K562 (cell line): ENCODE data around the gene E2F1. TPM values are rescaled to one million over a fixed set of nuclear protein-coding genes. Genes with fewer than 3 reads are reported as not detected.

Experiments
- ATAC-seq: fragments of 200-7000 bp; cut with Tn5 transposase; 3 replicates; pipeline ENCODE4 v1.9.1; 2020; ENCODE audit warnings: moderate library complexity
- BruUV-seq: library from RNA; stranded (reverse); fragments of 400-500 nt; replicated peaks from 2 replicates; lab custom pipeline; 2021; lab: Mats Ljungman, UMichigan
- CTCF ChIA-PET: fragments of 300-600 bp; formaldehyde crosslinking; extraction: SDS; loops from one replicate; lab custom pipeline; 2021; ENCODE audit warnings: low intra/inter-chr PET ratio; lab: Yijun Ruan, JAX
- POLR2A ChIA-PET: fragments of 300-600, 350-650 bp; sonication (Branson Sonifier 250); formaldehyde crosslinking; extraction: SDS; loops from one replicate; lab custom pipeline; 2021; ENCODE audit warnings: antibody characterized with exemption, inconsistent platforms; lab: Yijun Ruan, JAX
- DNase-seq, 4 experiments: peaks; one replicate each; pipeline versions ENCODE4 v3.0.0 to v3.0.0-alpha.2; 2011 to 2018; ENCODE audit warnings: low spot score in 3 of 4, mixed read lengths in 3 of 4; ENCODE audit errors: extremely low read depth in 1 of 4
- FAIRE-seq: peaks from 2 replicates; lab custom pipeline; 2011; peaks lifted over from hg19 to GRCh38; lab: Jason Lieb, UNC
- H2AFZ ChIP-seq: 2 replicates; pipeline ENCODE4 v1.6.0; 2011; ENCODE audit warnings: low read depth, low read length, control low read depth, inconsistent platforms
- H3K27ac ChIP-seq: fragments of 200-600 bp; 3 replicates; pipeline ENCODE4 v1.8.0; 2011; ENCODE audit warnings: low read depth, mild to moderate bottlenecking, control low read depth, inconsistent platforms, low read length, moderate library complexity, mixed read lengths; ENCODE audit errors: extremely low read depth
- H3K27me3 ChIP-seq, 2 experiments: fragments of 300-600 bp in 1 of 2; 2 replicates in 1 of 2; 3 replicates in 1 of 2; pipeline versions ENCODE4 v1.6.0 to v1.8.0; 2011; ENCODE audit warnings: inconsistent platforms in 2 of 2, low read length in 2 of 2, mild to moderate bottlenecking in 1 of 2, mixed read lengths in 1 of 2, moderate library complexity in 1 of 2; ENCODE audit not compliant: control insufficient read depth in 2 of 2, insufficient read depth in 2 of 2
- H3K36me3 ChIP-seq: fragments of 300-600 bp; 3 replicates; pipeline ENCODE4 v1.8.0; 2011; ENCODE audit warnings: mild to moderate bottlenecking, low read length, inconsistent platforms; ENCODE audit not compliant: control insufficient read depth, insufficient read depth
- H3K4me1 ChIP-seq, 2 experiments: fragments of 200-600 bp in 1 of 2; replicated peaks in 1 of 2; 2 replicates in 1 of 2; 3 replicates in 1 of 2; pipeline versions ENCODE4 v1.5.1 to v1.8.0; 2011; ENCODE audit warnings: inconsistent platforms in 2 of 2, low read length in 2 of 2, mild to moderate bottlenecking in 1 of 2, mixed read lengths in 1 of 2, moderate library complexity in 1 of 2; ENCODE audit not compliant: control insufficient read depth in 2 of 2, insufficient read depth in 2 of 2
- H3K4me2 ChIP-seq: 2 replicates; pipeline ENCODE4 v1.6.1; 2011; ENCODE audit warnings: low read length, control low read depth, inconsistent platforms, mixed read lengths; ENCODE audit not compliant: insufficient read depth
- H3K4me3 ChIP-seq: fragments of 200-600 bp; sonication (generic), shearing (Covaris generic); 2 replicates; pipeline ENCODE4 v1.5.1; 2016; ENCODE audit warnings: control low read depth, inconsistent platforms
- H3K79me2 ChIP-seq: fragments of 200-600 bp; 3 replicates; pipeline ENCODE4 v1.8.0; 2011; ENCODE audit warnings: low read length, inconsistent platforms; ENCODE audit not compliant: control insufficient read depth, insufficient read depth
- H3K9ac ChIP-seq, 2 experiments: 2 replicates each; pipeline versions ENCODE4 v1.6.0 to v1.6.1; 2011; ENCODE audit warnings: low read depth in 2 of 2, low read length in 2 of 2, control low read depth in 1 of 2, inconsistent platforms in 1 of 2, mild to moderate bottlenecking in 1 of 2, mixed read lengths in 1 of 2; ENCODE audit not compliant: insufficient read depth in 1 of 2
- H3K9me1 ChIP-seq: one replicate; pipeline ENCODE4 v1.6.0; 2011; ENCODE audit warnings: inconsistent platforms, mild to moderate bottlenecking, low read length, moderate library complexity; ENCODE audit not compliant: control insufficient read depth, insufficient read depth
- H3K9me3 ChIP-seq: replicated peaks from 2 replicates; pipeline ENCODE4 v1.5.1; 2011; ENCODE audit warnings: low read depth, low read length, inconsistent platforms; ENCODE audit not compliant: control insufficient read depth, insufficient read depth
- H4K20me1 ChIP-seq: replicated peaks from 2 replicates; pipeline ENCODE4 v1.6.1; 2011; ENCODE audit warnings: low read length, inconsistent platforms, mixed read lengths; ENCODE audit not compliant: control insufficient read depth, insufficient read depth
- CEBPB ChIP-seq: fragments of 450-650 bp; IDR thresholded peaks from 2 replicates; pipeline ENCODE4 v1.6.1; 2016; ENCODE audit warnings: missing genetic modification characterization, missing compliant biosample characterization
- ELF1 ChIP-seq: fragments of 200-800 bp; sonication (Bioruptor generic); IDR thresholded peaks from 2 replicates; pipeline ENCODE4 v1.6.1; 2016; ENCODE audit warnings: missing genetic modification characterization, missing compliant biosample characterization
- ERF ChIP-seq: fragments of 450-650 bp; formaldehyde crosslinking; IDR thresholded peaks from 2 replicates; pipeline ENCODE4 v1.4.0; 2020; ENCODE audit warnings: mild to moderate bottlenecking, mixed read lengths
- ESRRA ChIP-seq: fragments of 450-650 bp; IDR thresholded peaks from 2 replicates; pipeline ENCODE4 v1.6.1; 2014; ENCODE audit warnings: low read depth, mild to moderate bottlenecking, moderate library complexity, borderline replicate concordance
- ETS2 ChIP-seq: IDR thresholded peaks from 2 replicates; pipeline ENCODE4 v1.6.1; 2016; ENCODE audit warnings: borderline replicate concordance, missing genetic modification characterization, mild to moderate bottlenecking, moderate library complexity, missing compliant biosample characterization; ENCODE audit not compliant: poor library complexity, severe bottlenecking
- HNRNPK ChIP-seq: fragments of 200-400 bp; formaldehyde crosslinking; IDR thresholded peaks from one replicate; pipeline ENCODE4 v1.6.1; 2018; ENCODE audit warnings: mild to moderate bottlenecking, low read depth, low read length; ENCODE audit not compliant: poor library complexity, severe bottlenecking
- ID3 ChIP-seq, 2 experiments: fragments of 250-450 bp in 1 of 2; fragments of 450-650 bp in 1 of 2; sonication (Bioruptor Pico) in 1 of 2; IDR thresholded peaks; 2 replicates each; pipeline versions ENCODE4 v1.6.1 to v1.8.0; 2016 to 2021; ENCODE audit warnings: mild to moderate bottlenecking in 2 of 2, moderate library complexity in 2 of 2, missing compliant biosample characterization in 1 of 2, missing genetic modification characterization in 1 of 2
- IRF2 ChIP-seq: sonication (generic); formaldehyde crosslinking; IDR thresholded peaks from 2 replicates; pipeline ENCODE4 v1.8.1; 2022; ENCODE audit warnings: mild to moderate bottlenecking, missing genetic modification reagents
- JUN ChIP-seq, 2 experiments: sonication (generic) in 1 of 2; formaldehyde crosslinking in 1 of 2; IDR thresholded peaks; 2 replicates each; pipeline versions ENCODE4 v1.6.1 to v1.8.0; 2012 to 2022; ENCODE audit warnings: borderline replicate concordance in 2 of 2, mild to moderate bottlenecking in 2 of 2, improper control_type of control experiment in 1 of 2, low read depth in 1 of 2, low read length in 1 of 2, missing genetic modification reagents in 1 of 2
- NR2C1 ChIP-seq, 2 experiments: fragments of 450-650 bp; IDR thresholded peaks; 2 replicates each; pipeline ENCODE4 v1.6.1; 2017; ENCODE audit warnings: mild to moderate bottlenecking in 2 of 2, antibody characterized with exemption in 1 of 2, inconsistent platforms in 1 of 2, missing compliant biosample characterization in 1 of 2, missing genetic modification characterization in 1 of 2
- PHB ChIP-seq: fragments of 250-450 bp; sonication (Bioruptor Pico); IDR thresholded peaks from 2 replicates; pipeline ENCODE4 v1.5.0; 2021
- TEAD1 ChIP-seq, 2 experiments: fragments of 450-650 bp in 1 of 2; sonication (generic) in 1 of 2; formaldehyde crosslinking; IDR thresholded peaks; 2 replicates each; pipeline versions ENCODE4 v1.4.0 to v1.8.0; 2020 to 2022; ENCODE audit warnings: mild to moderate bottlenecking in 2 of 2, missing genetic modification reagents in 1 of 2
- TEAD4 ChIP-seq, 2 experiments: sonication (generic) in 1 of 2; formaldehyde crosslinking in 1 of 2; IDR thresholded peaks; 2 replicates each; pipeline versions ENCODE4 v1.6.1 to v1.8.0; 2012 to 2022; ENCODE audit warnings: borderline replicate concordance in 1 of 2, inconsistent platforms in 1 of 2, low read length in 1 of 2, mild to moderate bottlenecking in 1 of 2, missing genetic modification reagents in 1 of 2
- YBX1 ChIP-seq: fragments of 450-650 bp; IDR thresholded peaks from 2 replicates; pipeline ENCODE4 v1.7.1; 2016; ENCODE audit warnings: mild to moderate bottlenecking
- ZBTB33 ChIP-seq: sonication (generic); formaldehyde crosslinking; IDR thresholded peaks from 2 replicates; pipeline ENCODE4 v1.8.1; 2023; ENCODE audit warnings: mild to moderate bottlenecking, missing genetic modification reagents
- ZEB2 ChIP-seq: fragments of 450-650 bp; IDR thresholded peaks from 2 replicates; pipeline ENCODE4 v1.6.1; 2016
- ZNF197 ChIP-seq: fragments of 200-800 bp; sonication (Bioruptor generic); IDR thresholded peaks from 2 replicates; pipeline ENCODE4 v1.6.1; 2016; ENCODE audit warnings: low read depth, missing genetic modification characterization, missing compliant biosample characterization
- WGBS: fragments of 100-300 bp; shearing (Covaris generic); methylation state at CpG from one replicate; pipeline ENCODE4 v1.1.6; 2016; ENCODE audit warnings: low coverage, mixed read lengths; ENCODE audit not compliant: insufficient coverage; ENCODE audit errors: missing lambda C conversion rate; 5-methylcytosine and 5-hydroxymethylcytosine counted together
- in situ Hi-C: fragments of 300-500 bp; cut with MboI; formaldehyde crosslinking; loops from 4 replicates; pipeline ENCODE4 v1.15.0; 2018; ENCODE audit warnings: inconsistent platforms, mixed read lengths
- intact Hi-C: fragments of 100-400 bp; cut with micrococcal nuclease; formaldehyde crosslinking; loops from 2 replicates; pipeline ENCODE4 v1.14.2; 2022
- polyA plus RNA-seq, 8 experiments: library from polyadenylated mRNA; depleted of rRNA in 4 of 8; stranded (reverse) in 5 of 8; unstranded in 3 of 8; fragments of >200 nt; fragmentation: Nextera tagmentation in 2 of 8; fragmentation: Illumina TruSeq in 1 of 8; extraction: Ambion mirVana in 2 of 8; extraction: Trizol in 1 of 8; gene quantifications; 2 replicates each; pipeline versions ENCODE4 v1.2.1 to v1.2.3, GENCODE V29; 2011 to 2014; ENCODE audit warnings: inconsistent platforms in 1 of 8, missing spikeins in 1 of 8
- total RNA-seq, 7 experiments: library from RNA; depleted of rRNA in 6 of 7; stranded (reverse); fragments of >200 nt in 6 of 7; fragmentation: Illumina TruSeq in 2 of 7; extraction: Trizol in 2 of 7; gene quantifications; 2 replicates each; pipeline versions ENCODE4 v1.2.1 to v1.2.3, GENCODE V29; 2011 to 2021; ENCODE audit warnings: low replicate concordance in 1 of 7

E2F1 gene
- total and polyA plus RNA-seq, 9 of the 15 experiments (the other 6 are each of a cell fraction or from before 2014, with no cell fraction given) = 0.14 to 30.6 (median 13.1) TPM

GRCh38 chr20:33733654-33734576, 47.7 kb upstream of the E2F1 start:
- BruUV-seq = no TSS peak
- intact Hi-C loops = loop anchor here (2.0 to 5.0 kb wide), 3 partner anchors 47 to 78 kb away; partner anchors contain the start of genes ACTL10, CHMP4B and E2F1
- Histone ChIP-seq H3K36me3 (no peaks in the 10 kb centered on the region), H3K9me3 (peaks cover 6% of the 10 kb centered on the region), H3K9ac (peak overlapping the region in 1 of 2 experiments; percentile 65; a peak in 1 of 4 replicates), H3K4me2 (peak overlapping the region; percentile 23; the same call in 1 of the 2 replicates), H2AFZ (peak overlapping the region; percentile 54), H3K9me1 (no peaks in the 10 kb centered on the region), H3K79me2 (no peaks in the 10 kb centered on the region), H4K20me1 (no peaks in the 10 kb centered on the region), H3K4me3 (no peak overlapping the region), H3K27me3 (no peaks in the 10 kb centered on the region), H3K4me1 (peaks cover 20 to 33% of the 10 kb centered on the region in 2 experiments), H3K27ac (peak overlapping the region; percentile 41; the same call in 2 of the 3 replicates)
- DNase-seq (no peak), FAIRE-seq (no peak), ATAC-seq (no peak)
- ChIA-PET POLR2A (interaction anchor here (2.1 kb wide), 2 partner anchors 14 to 49 kb away, joined by 6 to 10 read pairs; partner anchors contain the start of gene PXMP4), CTCF (no interaction called here)
- 54% methylated on average over 6 of the region's 6 CpGs for WGBS
- in situ Hi-C loops = loop anchor here (5.0 kb wide), 1 partner anchor 272 kb away; no protein-coding TSS in a partner anchor
- TF ChIP-seq CEBPB (tag) (peak; percentile 45; the same call in 1 of the 2 replicates), ETS2 (tag) (no peak), IRF2 (CRISPR knock-in tag) (no peak), HNRNPK (no peak), ELF1 (tag) (0 out of 2 replicates have a peak, but pooled peaks have one; percentile 16), TEAD1 (CRISPR knock-in tag; IDR thresholded peaks at IDR 0.05) (peak in 1 of 2 experiments; percentile 83; a peak in 2 of 4 replicates), JUN (IDR thresholded peaks at IDR 0.05; ENCODE audit: borderline replicate concordance, low read depth, low read length) (no peak), JUN (CRISPR knock-in tag; IDR thresholded peaks at IDR 0.05; ENCODE audit: borderline replicate concordance) (no peak), ZEB2 (no peak), ZBTB33 (CRISPR knock-in tag) (no peak; the same call in 1 of the 2 replicates), YBX1 (no peak), ESRRA (no peak), TEAD4 (IDR thresholded peaks at IDR 0.05; ENCODE audit: low read length) (peak; percentile 45; the same call in 1 of the 2 replicates), TEAD4 (CRISPR knock-in tag; IDR thresholded peaks at IDR 0.05; ENCODE audit: borderline replicate concordance) (no peak), PHB (CRISPR knock-in tag) (no peak), ERF (CRISPR knock-in tag) (no peak), ZNF197 (CRISPR knock-in tag) (no peak), NR2C1 (IDR thresholded peaks at IDR 0.05) (no peak), NR2C1 (tag; IDR thresholded peaks at IDR 0.05) (no peak), ID3 (CRISPR knock-in tag; IDR thresholded peaks at IDR 0.05) (no peak), ID3 (tag; IDR thresholded peaks at IDR 0.05) (no peak)
